T-helper 1 cell treated with Interleukin-12 subunit alpha and Interleukin-12 subunit beta and Interleukin-4 antibody, amounts not matched to agents 30 μg/mL and 1 μg/mL, for 36 hours (primary cell): Measurements from ENCODE around the gene IL21R.
"Not testable (repeated sequence)": the region's sequence is repeated elsewhere in the genome, so short reads cannot be mapped to it uniquely, and the experiment has no call there.

Experiments used
- H3K27ac Mint-ChIP-seq: one replicate; pipeline ENCODE4 v1.8.0; 2021; ENCODE audit warnings: mild to moderate bottlenecking, mixed read lengths
- H3K27me3 Mint-ChIP-seq: one replicate; pipeline ENCODE4 v1.8.0; 2021; ENCODE audit warnings: low read depth, mixed read lengths
- H3K36me3 Mint-ChIP-seq: one replicate; pipeline ENCODE4 v1.8.0; 2021; ENCODE audit warnings: low read depth, mixed read lengths
- H3K4me1 Mint-ChIP-seq: one replicate; pipeline ENCODE4 v1.8.0; 2021; ENCODE audit warnings: low read depth, mixed read lengths
- H3K4me3 Mint-ChIP-seq: one replicate; pipeline ENCODE4 v1.8.0; 2021; ENCODE audit warnings: mild to moderate bottlenecking, moderate library complexity, mixed read lengths
- H3K9me3 Mint-ChIP-seq: one replicate; pipeline ENCODE4 v1.8.0; 2021; ENCODE audit warnings: mixed read lengths

IL21R gene

DNA sequence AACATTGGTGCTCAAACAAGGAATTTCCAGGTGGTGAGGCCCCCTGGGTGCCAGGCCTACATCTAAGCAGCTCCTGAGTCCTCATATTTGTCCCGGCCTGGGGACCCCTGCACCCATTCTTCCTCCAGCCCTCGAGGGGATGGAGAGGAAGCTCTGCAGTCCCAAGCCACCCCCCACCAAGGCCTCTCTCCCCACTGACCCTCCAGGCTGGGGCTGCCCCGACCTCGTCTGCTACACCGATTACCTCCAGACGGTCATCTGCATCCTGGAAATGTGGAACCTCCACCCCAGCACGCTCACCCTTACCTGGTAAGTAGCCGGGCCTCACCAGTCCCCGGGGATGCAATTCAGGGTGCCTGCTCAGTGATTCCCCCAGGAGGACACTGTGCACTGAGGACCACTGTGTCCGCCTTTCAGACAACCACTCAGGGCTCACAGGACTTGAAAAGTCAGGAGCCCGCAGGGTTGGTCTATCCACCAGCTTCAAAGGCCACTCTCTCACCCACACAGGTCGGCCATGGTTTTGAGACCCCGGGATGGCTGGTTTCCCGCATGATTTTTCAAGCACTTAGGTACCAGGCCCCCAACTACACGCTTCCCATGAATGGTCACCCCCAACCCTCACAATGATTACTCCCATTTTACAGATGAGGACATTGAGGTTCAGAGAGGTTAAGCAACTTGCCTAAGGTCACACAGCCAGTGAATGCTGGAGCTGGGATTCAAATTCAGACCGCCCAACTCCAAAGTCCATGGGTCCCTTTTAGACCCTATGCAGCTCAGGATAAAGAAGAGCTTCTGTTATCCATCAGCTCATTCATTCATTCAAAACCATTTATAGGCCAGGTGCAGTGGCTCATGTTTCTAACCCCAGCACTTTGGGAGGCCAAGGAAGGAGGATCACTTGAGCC is 32.4 kb downstream of the IL21R start:
- Mint-ChIP-seq H3K9me3 (no peaks in the 10 kb centered on the region), H3K4me3 (no peak overlapping the region), H3K36me3 (peaks cover 66% of the 10 kb centered on the region), H3K27me3 (no peaks in the 10 kb centered on the region), H3K27ac (peak overlapping the region; percentile 43), H3K4me1 (peaks cover 34% of the 10 kb centered on the region)

DNA sequence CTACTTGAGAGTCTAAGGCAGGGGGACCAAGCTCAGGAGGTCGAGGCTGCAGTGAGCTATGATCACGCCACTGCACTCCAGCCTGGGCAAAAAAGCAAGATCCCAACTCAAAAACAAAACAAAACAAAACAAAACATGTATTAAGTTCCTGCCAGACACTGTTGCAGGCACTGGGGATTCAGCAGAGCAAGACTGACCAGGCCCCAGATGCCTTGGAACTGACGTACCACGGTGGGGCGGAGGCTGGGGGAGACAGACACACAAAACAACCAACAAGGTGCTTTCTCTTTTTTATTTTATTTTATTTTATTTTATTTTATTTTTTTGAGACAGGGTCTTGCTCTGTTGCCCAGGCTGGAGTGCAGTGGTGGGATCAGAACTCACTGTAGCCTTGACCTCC is 33.2 kb downstream of the IL21R start:
- H3K9me3 Mint-ChIP-seq, H3K27me3 Mint-ChIP-seq, H3K4me3 Mint-ChIP-seq: not testable (repeated sequence)
- H3K36me3 Mint-ChIP-seq, result peaks cover 66% of the 10 kb centered on the region
- H3K4me1 Mint-ChIP-seq, result peaks cover 32% of the 10 kb centered on the region
- H3K27ac Mint-ChIP-seq, result peak overlapping the region; percentile 36

DNA sequence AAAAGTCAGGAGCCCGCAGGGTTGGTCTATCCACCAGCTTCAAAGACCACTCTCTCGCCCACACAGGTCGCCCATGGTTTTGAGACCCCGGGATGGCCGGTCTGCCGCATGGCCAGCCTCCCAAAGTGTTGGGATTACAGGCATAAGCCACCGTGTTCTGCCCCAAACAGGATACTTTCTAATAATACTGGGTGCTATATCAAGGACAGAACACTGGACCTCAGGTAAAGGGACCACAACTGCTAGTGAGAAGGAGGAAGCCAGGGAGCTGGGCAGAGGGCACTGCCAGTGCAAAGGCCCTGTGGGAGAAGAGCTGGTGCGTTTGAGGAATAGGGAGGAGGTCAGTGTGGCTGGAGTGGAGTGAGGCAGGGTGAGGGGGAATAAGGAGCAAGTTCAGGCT is 34.1 kb downstream of the IL21R start:
- H3K4me3 Mint-ChIP-seq, result no peak overlapping the region
- H3K27ac Mint-ChIP-seq, result no peak overlapping the region
- H3K4me1 Mint-ChIP-seq, result peaks cover 23% of the 10 kb centered on the region
- H3K36me3 Mint-ChIP-seq, result peaks cover 66% of the 10 kb centered on the region
- no peaks in the 10 kb centered on the region for H3K9me3 Mint-ChIP-seq
- no peaks in the 10 kb centered on the region for H3K27me3 Mint-ChIP-seq

DNA sequence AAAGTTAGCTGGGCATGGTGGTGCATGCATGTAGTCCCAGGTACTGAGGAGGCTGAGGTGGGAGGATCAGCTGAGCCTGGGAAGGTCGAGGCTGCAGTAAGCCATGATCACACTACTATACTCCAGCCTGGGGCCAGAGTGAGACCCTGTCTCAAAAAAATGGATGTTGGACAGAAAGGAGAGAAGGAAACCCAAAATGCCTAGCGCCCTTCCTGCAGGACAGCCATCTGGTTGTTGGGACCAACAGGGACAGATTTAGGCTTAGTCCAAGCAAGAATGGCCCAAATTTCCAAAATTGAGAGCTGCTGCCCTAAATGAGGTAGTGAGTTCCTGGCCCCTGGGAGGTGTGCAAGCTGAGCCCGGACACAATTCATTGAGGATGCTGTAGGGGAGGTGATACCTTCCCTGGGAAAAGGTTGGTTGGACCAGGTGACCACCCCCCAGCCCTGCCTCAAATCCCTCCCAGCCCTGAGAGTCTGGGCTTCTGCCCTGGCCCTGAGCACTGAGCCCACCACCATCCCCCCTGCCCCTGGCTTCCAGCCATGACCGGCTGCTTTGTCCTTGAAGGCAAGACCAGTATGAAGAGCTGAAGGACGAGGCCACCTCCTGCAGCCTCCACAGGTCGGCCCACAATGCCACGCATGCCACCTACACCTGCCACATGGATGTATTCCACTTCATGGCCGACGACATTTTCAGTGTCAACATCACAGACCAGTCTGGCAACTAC is 35.1 kb downstream of the IL21R start:
- Mint-ChIP-seq H3K27me3 (no peaks in the 10 kb centered on the region), H3K27ac (no peak overlapping the region), H3K36me3 (peaks cover 71% of the 10 kb centered on the region), H3K4me3 (no peak overlapping the region), H3K9me3 (no peaks in the 10 kb centered on the region), H3K4me1 (peaks cover 19% of the 10 kb centered on the region)

DNA sequence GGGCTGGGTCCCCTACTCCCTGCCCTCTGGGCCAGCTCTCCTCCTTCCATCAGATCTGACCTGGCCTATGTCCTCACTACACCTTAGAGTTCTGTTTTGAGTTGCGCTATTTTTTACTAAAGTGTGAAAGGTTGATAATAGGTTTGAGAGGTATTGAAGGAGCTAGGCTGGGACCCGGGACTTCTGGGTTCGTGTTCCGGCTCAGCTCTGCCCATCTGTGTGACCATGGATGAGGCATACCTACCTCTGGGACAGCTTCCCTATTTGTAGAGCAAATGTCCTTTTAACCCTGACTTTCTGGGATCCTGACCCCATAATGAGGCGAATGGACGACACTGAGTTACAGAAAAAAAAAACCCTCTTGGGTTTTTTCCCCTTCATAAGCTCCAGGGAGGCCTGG is 36.0 kb downstream of the IL21R start:
- Mint-ChIP-seq H3K4me1 (peaks cover 13% of the 10 kb centered on the region), H3K27ac (no peak overlapping the region), H3K4me3 (no peak overlapping the region)

DNA sequence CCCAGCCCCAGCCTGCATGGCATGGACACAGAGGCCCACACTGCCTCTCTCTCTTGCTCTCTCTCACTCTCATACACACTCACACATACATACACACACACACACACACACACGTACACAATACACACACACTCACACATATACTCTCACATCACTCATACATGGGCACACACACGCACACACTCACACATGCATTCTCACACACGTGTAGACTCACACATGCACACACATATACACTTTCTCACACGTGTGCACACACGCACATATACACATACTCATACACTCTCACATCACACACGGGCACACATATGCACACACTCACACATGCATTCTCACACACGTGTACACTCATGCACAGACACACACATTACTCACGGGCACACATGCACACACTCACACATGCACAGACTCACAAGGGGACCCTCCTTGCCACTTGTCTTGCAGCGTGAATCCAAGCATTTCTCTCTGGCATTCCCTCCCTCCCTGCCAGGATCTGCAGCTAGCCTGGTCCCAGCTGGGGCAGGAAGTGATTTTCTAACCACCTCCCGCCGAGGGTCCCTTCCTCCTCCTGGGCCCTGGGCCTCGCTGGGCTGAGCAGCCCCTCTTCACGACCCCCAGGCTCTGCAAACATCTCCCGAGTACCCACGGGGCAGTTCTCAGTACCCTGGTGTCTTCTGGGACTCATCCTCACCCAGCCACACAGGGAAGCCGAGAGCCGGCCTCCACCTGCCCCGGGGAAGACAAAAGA is 37.5 kb downstream of the IL21R start:
- Mint-ChIP-seq H3K27ac (peak overlapping the region; percentile 3), H3K9me3 (peaks cover 10% of the 10 kb centered on the region), H3K4me3 (no peak overlapping the region), H3K36me3 (peaks cover 77% of the 10 kb centered on the region), H3K27me3 (no peaks in the 10 kb centered on the region), H3K4me1 (peaks cover 11% of the 10 kb centered on the region)

More for the DNA sequence above, 36.0 kb downstream of the IL21R start:
- Mint-ChIP-seq H3K36me3 (peaks cover 71% of the 10 kb centered on the region), H3K27me3 (no peaks in the 10 kb centered on the region), H3K9me3 (peaks cover 3% of the 10 kb centered on the region)

DNA sequence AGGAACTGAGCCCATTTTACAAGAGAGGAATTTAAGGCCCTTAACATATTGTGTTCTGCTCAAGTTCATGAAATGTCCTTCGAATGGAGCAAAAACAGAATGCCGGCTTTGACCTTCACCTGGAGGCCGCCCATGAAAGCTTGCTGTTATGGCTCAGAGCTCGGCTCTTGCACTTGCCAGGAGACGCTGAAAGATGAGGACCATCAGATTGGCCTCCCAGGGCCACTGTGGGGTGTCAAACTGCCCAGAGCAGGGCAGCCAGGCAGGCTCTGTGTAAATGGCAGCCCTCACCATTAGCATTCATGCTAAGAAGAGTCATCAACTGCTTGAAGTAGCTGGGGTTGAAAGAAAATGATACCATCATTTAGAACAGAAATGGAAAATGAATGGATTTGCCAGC is 39.3 kb downstream of the IL21R start:
- H3K27me3 Mint-ChIP-seq, result no peaks in the 10 kb centered on the region
- no peak overlapping the region for H3K4me3 Mint-ChIP-seq
- peaks cover 17% of the 10 kb centered on the region for H3K9me3 Mint-ChIP-seq
- H3K27ac Mint-ChIP-seq, result no peak overlapping the region
- H3K36me3 Mint-ChIP-seq, result peaks cover 81% of the 10 kb centered on the region
- H3K4me1 Mint-ChIP-seq, result peaks cover 12% of the 10 kb centered on the region

DNA sequence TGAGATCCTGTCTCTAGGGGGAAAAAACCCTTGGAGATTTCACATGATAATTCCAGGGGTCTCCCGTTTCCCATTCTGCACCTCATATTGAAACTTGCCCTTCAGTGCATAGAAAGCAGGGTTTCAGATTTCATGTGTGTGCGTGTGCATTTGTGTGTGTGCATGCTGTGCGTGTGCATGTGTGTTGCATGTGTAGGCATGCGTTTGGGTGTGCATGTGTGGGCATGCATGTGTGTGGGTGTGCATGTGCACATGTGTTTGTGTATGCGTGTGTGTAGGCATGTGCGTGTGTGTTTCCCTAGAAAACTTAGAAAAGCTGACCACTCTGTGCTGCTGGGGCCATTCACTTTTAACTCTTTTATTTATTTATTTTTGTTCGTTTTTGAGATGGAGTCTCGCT is 40.0 kb downstream of the IL21R start:
- H3K27me3 Mint-ChIP-seq, result no peaks in the 10 kb centered on the region
- H3K4me3 Mint-ChIP-seq, result no peak overlapping the region
- H3K36me3 Mint-ChIP-seq, result peaks cover 81% of the 10 kb centered on the region
- H3K27ac Mint-ChIP-seq, result no peak overlapping the region
- H3K4me1 Mint-ChIP-seq, result peaks cover 18% of the 10 kb centered on the region
- H3K9me3 Mint-ChIP-seq, result peaks cover 21% of the 10 kb centered on the region

DNA sequence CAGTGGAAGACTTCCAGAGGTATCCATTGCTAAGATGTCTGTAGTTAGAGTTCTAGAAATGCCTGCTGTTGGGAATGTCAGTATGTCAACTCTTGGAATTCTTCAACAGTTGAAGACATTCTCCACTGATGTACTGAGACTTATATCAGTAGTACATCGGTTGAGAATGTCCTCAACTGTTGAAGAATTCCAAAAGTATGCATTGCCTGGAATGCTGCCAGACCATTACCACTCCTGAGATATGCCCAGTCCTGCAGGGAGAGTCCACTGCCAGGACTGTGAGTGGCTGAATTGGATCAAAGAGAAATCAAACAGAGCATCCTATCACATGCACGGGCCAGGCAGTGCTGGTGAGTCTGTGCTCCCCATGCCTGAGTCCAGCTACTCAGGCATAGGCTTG is 42.0 kb downstream of the IL21R start:
- Mint-ChIP-seq H3K4me1 (peaks cover 25% of the 10 kb centered on the region), H3K27me3 (no peaks in the 10 kb centered on the region), H3K36me3 (peaks cover 83% of the 10 kb centered on the region), H3K9me3 (peaks cover 27% of the 10 kb centered on the region), H3K4me3 (no peak overlapping the region), H3K27ac (no peak overlapping the region)

DNA sequence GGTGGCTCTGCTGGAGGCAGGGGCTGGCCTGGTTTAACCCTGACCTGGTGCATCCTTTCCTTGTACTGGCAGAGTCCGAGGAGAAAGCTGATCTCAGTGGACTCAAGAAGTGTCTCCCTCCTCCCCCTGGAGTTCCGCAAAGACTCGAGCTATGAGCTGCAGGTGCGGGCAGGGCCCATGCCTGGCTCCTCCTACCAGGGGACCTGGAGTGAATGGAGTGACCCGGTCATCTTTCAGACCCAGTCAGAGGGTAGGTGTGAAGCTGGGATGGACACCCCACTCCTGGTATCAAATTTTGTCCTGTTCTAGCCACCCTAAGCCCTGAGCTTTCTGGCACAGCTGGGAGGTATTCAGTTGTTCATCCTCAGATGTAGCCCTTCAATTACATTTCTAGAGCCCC is 42.5 kb downstream of the IL21R start:
- Mint-ChIP-seq H3K36me3 (peaks cover 82% of the 10 kb centered on the region), H3K27ac (no peak overlapping the region), H3K4me3 (no peak overlapping the region), H3K9me3 (peaks cover 27% of the 10 kb centered on the region), H3K27me3 (no peaks in the 10 kb centered on the region), H3K4me1 (peaks cover 26% of the 10 kb centered on the region)

DNA sequence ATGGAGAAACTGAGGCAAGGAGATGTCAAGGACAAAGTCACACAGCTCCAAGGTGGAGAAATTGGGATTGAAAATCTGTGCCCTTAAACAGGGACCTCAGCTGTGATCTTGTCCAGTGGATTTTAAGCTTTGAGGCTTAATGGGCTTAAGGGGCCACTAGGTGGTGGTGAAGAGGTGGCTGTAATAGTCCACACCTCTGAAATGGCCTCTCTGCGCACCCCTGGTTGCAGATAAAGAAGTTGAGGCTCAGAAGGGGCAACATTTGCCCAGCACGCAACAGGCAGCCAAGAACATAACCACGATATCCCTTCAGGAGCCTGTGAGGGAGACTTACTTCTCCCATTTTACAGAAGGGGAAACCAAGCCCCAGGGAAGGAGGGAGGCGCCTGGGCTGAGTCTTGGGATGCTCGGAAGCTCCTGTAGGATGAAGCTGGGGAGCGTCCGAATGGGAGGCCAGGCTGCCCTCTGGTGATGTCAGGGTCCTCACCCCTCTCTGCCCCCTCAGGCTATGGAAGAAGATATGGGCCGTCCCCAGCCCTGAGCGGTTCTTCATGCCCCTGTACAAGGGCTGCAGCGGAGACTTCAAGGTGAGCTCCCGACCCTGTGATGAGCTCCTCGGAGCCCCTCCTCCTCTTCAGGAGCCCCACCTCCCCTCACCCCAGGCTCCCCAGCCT is 43.7 kb downstream of the IL21R start:
- Mint-ChIP-seq H3K9me3 (peaks cover 27% of the 10 kb centered on the region), H3K27ac (peak overlapping the region; percentile 20), H3K27me3 (no peaks in the 10 kb centered on the region), H3K4me1 (peaks cover 37% of the 10 kb centered on the region), H3K36me3 (peaks cover 89% of the 10 kb centered on the region), H3K4me3 (no peak overlapping the region)

DNA sequence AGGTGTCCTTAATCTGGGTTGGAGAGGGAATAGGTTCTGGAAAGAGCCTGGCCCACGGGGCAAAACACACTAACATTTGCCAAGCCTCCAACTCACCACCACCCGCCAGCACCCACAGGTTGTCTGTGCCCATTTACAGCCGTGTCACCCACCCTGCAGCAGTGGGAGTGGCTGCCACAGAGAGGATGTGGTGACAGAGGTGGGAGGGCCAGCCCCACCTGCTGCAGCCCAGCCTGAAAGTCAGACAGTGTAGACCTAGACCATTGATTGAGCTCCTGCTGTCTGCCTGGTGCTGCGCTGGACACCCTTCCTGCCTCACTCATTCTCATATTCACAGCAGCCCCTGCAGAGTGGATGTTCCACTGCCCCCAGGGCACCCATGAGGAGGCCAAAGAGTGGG is 44.7 kb downstream of the IL21R start:
- peaks cover 27% of the 10 kb centered on the region for H3K9me3 Mint-ChIP-seq
- H3K27me3 Mint-ChIP-seq, result no peaks in the 10 kb centered on the region
- peak overlapping the region; percentile 50 for H3K4me3 Mint-ChIP-seq
- H3K4me1 Mint-ChIP-seq, result peaks cover 45% of the 10 kb centered on the region
- H3K36me3 Mint-ChIP-seq, result peaks cover 88% of the 10 kb centered on the region
- peak overlapping the region; percentile 88 for H3K27ac Mint-ChIP-seq

DNA sequence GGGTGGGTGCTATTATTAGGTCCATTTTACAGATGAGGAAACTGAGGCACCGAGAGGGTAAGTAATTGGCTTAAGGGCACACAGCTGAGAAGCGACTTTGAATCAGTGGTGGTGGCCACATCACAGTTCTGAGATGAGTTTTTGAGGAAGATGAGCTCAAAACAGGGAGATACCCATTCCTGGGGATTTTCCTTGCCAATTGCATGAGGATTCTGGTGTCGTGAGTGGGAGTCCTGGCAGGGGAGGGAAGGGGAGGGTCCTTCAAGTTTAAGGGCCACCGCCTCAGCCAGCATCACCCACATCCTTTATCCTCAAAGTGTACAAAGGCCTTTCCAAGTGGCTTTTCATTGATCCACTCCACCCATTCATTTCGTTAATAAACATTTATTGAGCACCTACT is 45.3 kb downstream of the IL21R start:
- H3K36me3 Mint-ChIP-seq, result peaks cover 88% of the 10 kb centered on the region
- peak overlapping the region; percentile 50 for H3K4me3 Mint-ChIP-seq
- H3K4me1 Mint-ChIP-seq, result peaks cover 47% of the 10 kb centered on the region
- H3K27ac Mint-ChIP-seq, result peak overlapping the region; percentile 88
- no peaks in the 10 kb centered on the region for H3K27me3 Mint-ChIP-seq
- peaks cover 27% of the 10 kb centered on the region for H3K9me3 Mint-ChIP-seq
